Measurements from ENCODE around the gene KIF6.

DNA sequence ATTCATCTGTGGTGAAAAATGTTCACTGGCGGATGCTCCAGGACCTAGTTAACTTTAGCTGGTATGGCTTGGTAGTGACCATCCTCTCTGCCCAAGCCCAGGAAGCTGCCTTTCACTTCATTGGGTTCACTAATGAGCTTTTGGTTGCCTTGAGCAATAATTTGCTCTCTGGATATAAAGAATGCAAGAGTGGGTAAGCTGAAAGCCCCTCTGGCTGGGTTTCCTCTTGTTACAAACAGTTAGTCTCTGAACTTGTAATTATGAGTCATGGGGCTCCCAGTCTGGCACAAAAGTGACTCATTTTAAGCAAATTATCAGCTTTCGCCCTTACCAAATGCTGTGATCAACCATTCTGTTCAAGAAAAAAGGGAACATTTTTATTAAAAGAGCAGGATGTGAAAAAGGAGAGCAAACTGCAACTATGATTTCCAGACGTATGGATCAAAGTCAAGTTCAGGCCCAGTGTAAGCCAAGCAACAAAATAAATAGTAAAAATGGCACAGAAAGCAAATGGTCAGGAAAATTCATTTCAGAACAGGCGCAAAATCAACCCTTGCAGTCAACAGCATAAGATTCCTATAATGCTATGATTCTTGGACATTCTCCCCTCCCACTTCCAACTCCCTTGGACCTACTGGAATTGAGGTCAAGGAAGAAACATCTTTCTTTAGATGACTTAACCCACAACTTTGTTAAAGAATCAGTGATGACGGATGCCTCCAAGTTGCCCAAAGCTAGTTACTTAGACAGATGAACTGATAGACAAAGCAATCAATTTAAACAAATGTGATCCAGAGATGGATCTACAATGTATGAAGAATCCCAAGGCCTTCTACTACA lies 272.7 kb downstream of the KIF6 start:
- no peak for TF ChIP-seq EZH2phosphoT487 (IDR thresholded peaks at IDR 0.05; ENCODE audit: low read length)
- TF ChIP-seq CTCF (IDR thresholded peaks at IDR 0.05; ENCODE audit: low read length): no peak
